ENCODE measurements around the gene ABLIM1. TPM values are rescaled to one million over a fixed set of nuclear protein-coding genes. Genes with fewer than 3 reads are reported as not detected.

ABLIM1 gene
- total RNA-seq, 1 donor from 2014 or later: 70.0 TPM

DNA sequence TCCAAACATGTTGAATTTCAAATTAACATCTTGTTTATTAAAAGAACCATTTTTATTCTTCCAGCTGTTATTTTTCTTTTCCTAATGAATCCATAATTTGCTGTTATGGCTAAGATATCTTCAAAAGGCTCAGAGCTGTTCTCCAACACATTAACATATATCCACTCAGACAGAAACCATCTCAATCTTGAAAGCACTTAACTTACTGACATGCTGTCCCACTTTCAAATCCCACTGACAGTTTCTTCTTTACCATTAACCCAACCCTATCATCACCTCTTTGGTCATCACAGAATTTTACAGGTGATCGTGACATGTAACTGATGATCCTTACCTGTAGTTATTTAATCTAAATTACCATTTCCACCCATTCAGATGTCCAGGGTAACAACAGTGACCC, 178.2 kb downstream of the ABLIM1 start:
- H3K4me1 ChIP-seq (ENCODE audit: insufficient read depth, low read length): no peaks in the 10 kb centered on the region
- no peaks in the 10 kb centered on the region for H3K79me2 ChIP-seq (ENCODE audit: insufficient read depth, low read length)
- FAIRE-seq (no peak), DNase-seq (ENCODE audit: low read depth) (no peak)
- no peaks in the 10 kb centered on the region for H3K4me1 Mint-ChIP-seq (ENCODE audit: low read depth, unreplicated experiment)
- H3K9ac ChIP-seq (ENCODE audit: low read length): no peak overlapping the region
- H3K4me3 Mint-ChIP-seq (ENCODE audit: unreplicated experiment): no peak overlapping the region
- no peaks in the 10 kb centered on the region for H3K27me3 Mint-ChIP-seq (ENCODE audit: low read depth, unreplicated experiment)
- TF ChIP-seq, protein P1, sequence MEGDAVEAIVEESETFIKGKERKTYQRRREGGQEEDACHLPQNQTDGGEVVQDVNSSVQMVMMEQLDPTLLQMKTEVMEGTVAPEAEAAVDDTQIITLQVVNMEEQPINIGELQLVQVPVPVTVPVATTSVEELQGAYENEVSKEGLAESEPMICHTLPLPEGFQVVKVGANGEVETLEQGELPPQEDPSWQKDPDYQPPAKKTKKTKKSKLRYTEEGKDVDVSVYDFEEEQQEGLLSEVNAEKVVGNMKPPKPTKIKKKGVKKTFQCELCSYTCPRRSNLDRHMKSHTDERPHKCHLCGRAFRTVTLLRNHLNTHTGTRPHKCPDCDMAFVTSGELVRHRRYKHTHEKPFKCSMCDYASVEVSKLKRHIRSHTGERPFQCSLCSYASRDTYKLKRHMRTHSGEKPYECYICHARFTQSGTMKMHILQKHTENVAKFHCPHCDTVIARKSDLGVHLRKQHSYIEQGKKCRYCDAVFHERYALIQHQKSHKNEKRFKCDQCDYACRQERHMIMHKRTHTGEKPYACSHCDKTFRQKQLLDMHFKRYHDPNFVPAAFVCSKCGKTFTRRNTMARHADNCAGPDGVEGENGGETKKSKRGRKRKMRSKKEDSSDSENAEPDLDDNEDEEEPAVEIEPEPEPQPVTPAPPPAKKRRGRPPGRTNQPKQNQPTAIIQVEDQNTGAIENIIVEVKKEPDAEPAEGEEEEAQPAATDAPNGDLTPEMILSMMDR (IDR thresholded peaks at IDR 0.05; ENCODE audit: insufficient read depth, low read depth, low read length): no peak
- TF ChIP-seq EZH2 (IDR thresholded peaks at IDR 0.05; ENCODE audit: insufficient read depth, low read length): no peak
- no peak overlapping the region for H3K27ac Mint-ChIP-seq (ENCODE audit: unreplicated experiment)
- H3K4me3 ChIP-seq (ENCODE audit: insufficient read depth, low read depth, low read length): no peak overlapping the region
- H3K4me2 ChIP-seq (ENCODE audit: low read length): no peak overlapping the region
- H4K20me1 ChIP-seq (ENCODE audit: insufficient read depth, low read length): no peaks in the 10 kb centered on the region
- no peak overlapping the region for H3K27ac ChIP-seq (ENCODE audit: low read depth, low read length)
- H3K9me3 ChIP-seq (ENCODE audit: insufficient read depth, low read depth, low read length): no peaks in the 10 kb centered on the region
- peaks cover 8% of the 10 kb centered on the region for H3K27me3 ChIP-seq (ENCODE audit: insufficient read depth, low read length)
- no peaks in the 10 kb centered on the region for H3K36me3 ChIP-seq (ENCODE audit: insufficient read depth, low read length)
- peaks cover 35% of the 10 kb centered on the region for H3K36me3 Mint-ChIP-seq (ENCODE audit: low read depth, unreplicated experiment)
- H3K9me3 Mint-ChIP-seq (ENCODE audit: unreplicated experiment): peaks cover 3% of the 10 kb centered on the region
- no peak overlapping the region for H2AFZ ChIP-seq (ENCODE audit: low read depth, low read length)

DNA sequence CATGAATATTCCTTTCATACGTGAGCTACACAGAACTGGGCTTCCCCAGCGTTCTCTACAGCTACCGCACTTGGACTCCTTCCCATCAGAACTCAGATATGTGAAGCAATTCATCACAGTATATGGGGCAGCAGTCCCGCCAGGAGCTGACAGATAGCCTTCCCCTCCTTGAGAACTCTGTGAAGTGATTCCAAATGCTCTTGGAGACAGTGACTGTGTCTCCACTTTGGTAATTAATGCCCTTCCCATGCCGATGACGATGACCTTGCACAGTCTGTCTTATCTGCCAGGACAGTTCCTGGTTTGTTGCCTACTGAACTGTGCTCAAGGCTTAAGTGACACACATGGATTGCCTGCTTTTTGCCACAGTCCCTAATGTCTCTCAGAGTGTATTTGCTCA, 178.8 kb downstream of the ABLIM1 start:
- no peak overlapping the region for H3K9ac ChIP-seq (ENCODE audit: low read length)
- TF ChIP-seq, protein P1 (IDR thresholded peaks at IDR 0.05; ENCODE audit: insufficient read depth, low read depth, low read length): no peak
- TF ChIP-seq EZH2 (IDR thresholded peaks at IDR 0.05; ENCODE audit: insufficient read depth, low read length): no peak
- H3K4me1 ChIP-seq (ENCODE audit: insufficient read depth, low read length): no peaks in the 10 kb centered on the region
- H3K27ac ChIP-seq (ENCODE audit: low read depth, low read length): no peak overlapping the region
- no peak overlapping the region for H3K4me3 ChIP-seq (ENCODE audit: insufficient read depth, low read depth, low read length)
- peaks cover 8% of the 10 kb centered on the region for H3K27me3 ChIP-seq (ENCODE audit: insufficient read depth, low read length)
- no peaks in the 10 kb centered on the region for H4K20me1 ChIP-seq (ENCODE audit: insufficient read depth, low read length)
- H3K36me3 ChIP-seq (ENCODE audit: insufficient read depth, low read length): no peaks in the 10 kb centered on the region
- no peaks in the 10 kb centered on the region for H3K9me3 Mint-ChIP-seq (ENCODE audit: unreplicated experiment)
- no peak overlapping the region for H2AFZ ChIP-seq (ENCODE audit: low read depth, low read length)
- no peak overlapping the region for H3K4me2 ChIP-seq (ENCODE audit: low read length)
- no peaks in the 10 kb centered on the region for H3K9me3 ChIP-seq (ENCODE audit: insufficient read depth, low read depth, low read length)
- FAIRE-seq (no peak), DNase-seq (ENCODE audit: low read depth) (no peak)
- H3K27me3 Mint-ChIP-seq (ENCODE audit: low read depth, unreplicated experiment): no peaks in the 10 kb centered on the region
- peaks cover 31% of the 10 kb centered on the region for H3K36me3 Mint-ChIP-seq (ENCODE audit: low read depth, unreplicated experiment)
- no peaks in the 10 kb centered on the region for H3K4me1 Mint-ChIP-seq (ENCODE audit: low read depth, unreplicated experiment)
- H3K4me3 Mint-ChIP-seq (ENCODE audit: unreplicated experiment): no peak overlapping the region
- no peak overlapping the region for H3K27ac Mint-ChIP-seq (ENCODE audit: unreplicated experiment)
- H3K79me2 ChIP-seq (ENCODE audit: insufficient read depth, low read length): no peaks in the 10 kb centered on the region

DNA sequence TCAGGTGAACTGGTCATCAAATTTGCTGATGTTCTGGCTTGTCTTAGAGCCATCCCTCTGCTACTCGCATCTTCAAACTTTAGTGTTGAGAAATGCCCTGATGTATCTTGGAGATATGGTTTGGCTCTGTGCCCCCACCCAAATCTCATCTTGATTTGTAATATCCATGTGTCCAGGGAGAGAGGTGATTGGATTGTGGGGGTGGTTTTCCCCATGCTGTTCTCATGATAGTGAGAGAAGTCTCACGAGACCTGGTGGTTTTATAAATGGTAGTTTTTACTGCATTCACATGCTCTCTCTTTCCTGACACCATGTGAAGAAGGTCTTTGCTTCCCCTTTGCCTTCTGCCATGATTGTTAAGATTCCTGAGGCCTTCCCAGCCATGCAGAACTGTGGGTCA, 179.8 kb downstream of the ABLIM1 start:
- DNase-seq (ENCODE audit: low read depth) (no peak), FAIRE-seq (no peak)
- H3K27ac ChIP-seq (ENCODE audit: low read depth, low read length): no peak overlapping the region
- no peaks in the 10 kb centered on the region for H4K20me1 ChIP-seq (ENCODE audit: insufficient read depth, low read length)
- H3K9me3 Mint-ChIP-seq (ENCODE audit: unreplicated experiment): no peaks in the 10 kb centered on the region
- H3K4me1 ChIP-seq (ENCODE audit: insufficient read depth, low read length): no peaks in the 10 kb centered on the region
- H3K9me3 ChIP-seq (ENCODE audit: insufficient read depth, low read depth, low read length): no peaks in the 10 kb centered on the region
- no peaks in the 10 kb centered on the region for H3K36me3 ChIP-seq (ENCODE audit: insufficient read depth, low read length)
- peaks cover 8% of the 10 kb centered on the region for H3K27me3 ChIP-seq (ENCODE audit: insufficient read depth, low read length)
- no peak overlapping the region for H2AFZ ChIP-seq (ENCODE audit: low read depth, low read length)
- peaks cover 21% of the 10 kb centered on the region for H3K36me3 Mint-ChIP-seq (ENCODE audit: low read depth, unreplicated experiment)
- no peak for TF ChIP-seq EZH2 (IDR thresholded peaks at IDR 0.05; ENCODE audit: insufficient read depth, low read length)
- TF ChIP-seq, protein P1 (IDR thresholded peaks at IDR 0.05; ENCODE audit: insufficient read depth, low read depth, low read length): no peak
- H3K27me3 Mint-ChIP-seq (ENCODE audit: low read depth, unreplicated experiment): no peaks in the 10 kb centered on the region
- H3K27ac Mint-ChIP-seq (ENCODE audit: unreplicated experiment): no peak overlapping the region
- no peaks in the 10 kb centered on the region for H3K79me2 ChIP-seq (ENCODE audit: insufficient read depth, low read length)
- H3K4me3 Mint-ChIP-seq (ENCODE audit: unreplicated experiment): no peak overlapping the region
- no peak overlapping the region for H3K4me3 ChIP-seq (ENCODE audit: insufficient read depth, low read depth, low read length)
- H3K4me2 ChIP-seq (ENCODE audit: low read length): no peak overlapping the region
- no peak overlapping the region for H3K9ac ChIP-seq (ENCODE audit: low read length)
- no peaks in the 10 kb centered on the region for H3K4me1 Mint-ChIP-seq (ENCODE audit: low read depth, unreplicated experiment)
